ENCODE measurements around the gene USP46.

DNA sequence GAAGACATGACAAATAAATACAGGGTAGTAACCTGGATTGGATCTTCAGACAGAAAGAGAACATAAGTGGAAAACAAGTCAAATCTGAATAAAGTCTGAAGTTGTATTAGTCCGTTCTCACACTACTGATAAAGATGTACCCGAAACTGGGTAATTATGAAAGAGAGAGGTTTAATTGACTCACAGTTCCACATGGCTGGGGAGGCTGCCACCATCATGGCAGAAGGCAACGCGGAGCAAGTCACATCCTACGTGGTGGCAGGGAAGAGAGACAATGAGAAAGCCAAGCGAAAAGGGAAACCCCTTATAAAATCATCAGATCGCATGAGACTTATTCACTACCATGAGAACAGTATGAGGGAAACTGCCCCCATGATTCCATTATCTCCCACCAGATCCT, 82.8 kb downstream of the USP46 start:
- no peak for TF ChIP-seq POLR2A (IDR thresholded peaks at IDR 0.05)
- TF ChIP-seq CTCF (IDR thresholded peaks at IDR 0.05), result no peak
